SW 1271 (cell line): Measurements from ENCODE around the gene CXCL3.

Source experiments
- DNase-seq, 2 experiments: peaks; one replicate each; lab custom pipeline; 2025; lab: John Stamatoyannopoulos, UW

CXCL3 gene

GRCh38 chr4:74055498-74055897 lies 17.0 kb upstream of the CXCL3 start:
- no peak for DNase-seq

DNA sequence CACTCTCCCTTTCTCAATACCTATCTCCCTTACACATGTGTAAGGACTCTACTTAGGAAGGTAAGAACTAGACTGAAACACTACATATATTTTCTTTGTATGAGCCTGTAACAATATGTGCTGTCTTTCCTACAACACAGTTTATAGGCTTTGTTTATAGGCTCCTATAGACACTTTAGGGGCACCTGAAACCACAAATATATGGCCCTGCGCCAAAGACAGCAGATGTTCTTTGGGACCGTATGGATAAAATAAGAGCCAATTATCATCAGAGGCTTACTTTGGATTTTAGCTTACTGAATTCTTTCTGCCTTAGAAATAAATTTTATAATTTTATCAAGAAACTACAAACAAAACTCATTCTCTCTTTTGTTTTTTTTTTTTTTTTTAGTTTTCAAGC lies 16.6 kb upstream of the CXCL3 start:
- DNase-seq = no peak

GRCh38 chr4:74054483-74055047 lies 16.1 kb upstream of the CXCL3 start:
- no peak for DNase-seq

- no peak for DNase-seq
Measured at GRCh38 chr4:74047152-74047551, 8.7 kb upstream of the CXCL3 start.

DNA sequence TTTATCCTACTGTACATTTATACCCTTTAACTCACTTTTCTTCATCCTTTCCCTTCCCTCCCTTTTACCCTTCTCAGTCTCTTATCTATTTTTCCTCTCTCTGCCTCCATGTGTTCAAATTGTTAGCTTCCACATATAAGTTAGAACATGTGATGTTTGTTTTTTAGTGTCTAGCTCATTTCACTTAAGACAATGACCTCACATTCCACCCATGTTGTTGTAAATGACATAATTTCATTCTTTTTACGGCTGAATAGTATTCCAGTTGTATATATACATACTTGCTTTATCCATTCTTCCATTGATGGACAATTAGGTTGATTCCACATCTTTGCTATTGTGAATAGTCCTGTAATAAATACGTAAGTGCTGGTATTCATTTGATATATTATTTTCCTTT lies 7.3 kb upstream of the CXCL3 start:
- no peak for DNase-seq

GRCh38 chr4:74045247-74045646 lies 6.8 kb upstream of the CXCL3 start:
- no peak for DNase-seq

- peak in 1 of 2 experiments; percentile 14 for DNase-seq
Measured at GRCh38 chr4:74044677-74045076, 6.2 kb upstream of the CXCL3 start.

GRCh38 chr4:74042681-74043080 lies 4.2 kb upstream of the CXCL3 start:
- DNase-seq = no peak

GRCh38 chr4:74041418-74041817 lies 2.9 kb upstream of the CXCL3 start:
- DNase-seq = no peak

GRCh38 chr4:74039315-74039763 lies 850 bp upstream of the CXCL3 start:
- no peak for DNase-seq

- no peak for DNase-seq
Measured at GRCh38 chr4:74038086-74038424, 434 bp downstream of the CXCL3 start.

GRCh38 chr4:74037076-74037955 lies 1.2 kb downstream of the CXCL3 start:
- no peak for DNase-seq

DNA sequence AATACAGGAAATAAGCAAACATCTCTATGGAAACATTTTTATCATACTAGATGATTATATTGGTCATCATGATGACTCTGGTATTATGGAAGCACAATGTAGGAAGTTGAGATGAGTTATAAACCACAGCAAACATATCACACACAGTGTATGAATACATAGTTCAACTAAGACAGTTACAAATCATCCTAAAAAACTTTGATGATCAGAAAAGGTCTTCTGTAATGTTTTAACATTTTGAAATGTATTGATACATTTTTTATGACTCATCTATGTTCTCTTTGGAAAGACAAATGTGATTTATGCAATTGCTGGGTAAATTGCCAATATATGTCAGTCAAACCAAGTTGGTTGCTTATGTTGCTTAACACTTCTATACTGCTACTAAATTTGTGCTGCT lies 4.8 kb downstream of the CXCL3 start:
- DNase-seq = no peak

DNA sequence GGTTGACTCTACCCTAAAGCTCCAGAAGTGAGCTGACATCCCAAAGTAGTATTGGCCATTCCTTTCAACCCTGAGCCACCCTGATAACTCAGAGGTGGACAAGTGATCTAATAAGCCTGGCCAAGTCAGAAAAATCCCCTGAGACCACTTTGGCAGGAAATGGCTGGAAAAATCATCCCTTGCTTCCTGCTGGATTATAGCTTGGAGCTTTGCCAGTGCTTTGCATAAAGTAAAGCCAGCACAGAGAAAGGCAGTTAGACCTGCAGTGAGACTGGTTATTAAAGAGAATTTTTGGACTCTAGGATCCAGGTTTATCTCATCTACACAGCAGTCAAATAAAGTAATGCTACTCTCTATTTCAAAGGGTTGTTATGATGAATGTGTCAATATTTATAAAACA lies 6.4 kb downstream of the CXCL3 start:
- no peak for DNase-seq

DNA sequence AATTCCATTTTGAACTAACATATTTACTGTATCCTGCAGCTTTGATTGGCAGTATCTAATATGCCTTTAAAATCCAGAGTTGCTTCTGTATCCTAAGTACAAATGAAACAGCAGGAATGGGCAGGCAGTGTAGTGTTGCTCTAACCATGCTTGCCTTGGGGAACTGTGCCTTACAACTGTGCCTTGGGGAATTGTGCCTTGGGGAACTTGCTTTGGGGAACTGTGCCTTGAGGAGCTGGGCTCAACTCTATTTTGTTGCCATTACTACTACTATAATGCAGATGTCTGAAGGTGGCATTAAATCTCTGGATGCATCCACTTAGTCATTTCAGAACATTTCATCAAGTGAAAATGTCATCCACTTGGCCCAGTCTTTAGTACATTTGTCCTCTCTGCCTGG lies 6.9 kb downstream of the CXCL3 start:
- DNase-seq = no peak

DNA sequence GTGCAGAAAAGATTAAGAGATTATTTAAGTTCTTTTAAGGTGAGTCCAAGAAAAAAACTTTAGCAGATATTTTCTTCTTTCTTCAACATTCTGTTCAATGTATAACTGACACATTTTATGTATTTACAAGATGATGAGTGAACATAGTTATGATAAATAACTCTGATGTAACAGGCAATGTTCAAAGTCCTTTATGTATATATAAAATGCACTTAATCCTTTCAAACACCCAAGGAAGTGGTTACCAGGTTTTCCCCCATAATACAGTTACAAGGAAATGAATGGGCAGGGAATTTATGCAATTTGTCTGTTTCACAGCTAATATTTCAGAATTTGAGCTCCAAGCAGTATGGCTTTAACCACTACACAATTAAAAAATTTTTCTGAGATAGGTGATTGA lies 8.2 kb downstream of the CXCL3 start:
- DNase-seq = no peak

DNA sequence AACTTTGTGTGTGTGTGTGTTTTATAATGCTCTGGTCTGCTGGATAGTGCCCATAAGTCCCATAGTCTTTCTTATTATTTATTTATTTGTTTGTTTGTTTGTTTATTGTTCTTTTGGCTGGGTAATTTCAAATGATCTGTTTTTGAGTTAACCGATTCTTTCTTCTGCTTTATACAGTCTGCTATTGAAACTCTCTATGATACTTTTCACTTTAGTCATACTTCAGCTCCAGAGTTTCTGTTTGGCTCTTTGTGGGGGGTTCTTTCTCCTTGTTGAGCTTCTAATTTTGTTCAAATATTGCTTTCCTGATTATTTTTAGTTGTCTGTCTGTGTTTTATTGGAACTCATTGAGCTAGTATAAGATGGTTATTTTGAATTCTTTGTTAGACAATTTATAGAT lies 10.0 kb downstream of the CXCL3 start:
- no peak for DNase-seq

DNA sequence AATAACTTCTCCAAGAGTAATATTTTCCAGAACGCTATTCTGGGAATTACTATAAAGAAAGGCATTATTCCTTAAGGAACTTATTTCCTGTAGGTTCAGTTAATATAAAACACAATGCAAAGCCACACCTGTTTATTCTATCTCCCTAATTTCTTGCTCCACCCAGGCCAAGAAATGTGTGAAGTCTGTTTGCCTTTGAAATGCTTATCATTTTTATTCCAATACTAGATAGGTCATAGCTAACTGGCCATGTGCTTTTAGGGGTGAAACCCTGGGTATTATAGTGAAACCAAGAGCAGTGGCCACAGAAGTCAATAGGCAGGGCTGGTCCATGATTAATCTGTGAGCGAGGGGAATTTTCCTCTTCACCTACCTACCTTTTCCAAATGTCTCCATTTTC lies 14.8 kb downstream of the CXCL3 start:
- DNase-seq = no peak

GRCh38 chr4:74021601-74022000 lies 16.9 kb downstream of the CXCL3 start:
- DNase-seq = no peak

- no peak for DNase-seq
Measured at GRCh38 chr4:74018771-74019170, 19.7 kb downstream of the CXCL3 start.

- DNase-seq = no peak
Measured at GRCh38 chr4:74018116-74018515, 20.4 kb downstream of the CXCL3 start.

- DNase-seq = no peak
Measured at GRCh38 chr4:74016068-74016467, 22.4 kb downstream of the CXCL3 start.

DNA sequence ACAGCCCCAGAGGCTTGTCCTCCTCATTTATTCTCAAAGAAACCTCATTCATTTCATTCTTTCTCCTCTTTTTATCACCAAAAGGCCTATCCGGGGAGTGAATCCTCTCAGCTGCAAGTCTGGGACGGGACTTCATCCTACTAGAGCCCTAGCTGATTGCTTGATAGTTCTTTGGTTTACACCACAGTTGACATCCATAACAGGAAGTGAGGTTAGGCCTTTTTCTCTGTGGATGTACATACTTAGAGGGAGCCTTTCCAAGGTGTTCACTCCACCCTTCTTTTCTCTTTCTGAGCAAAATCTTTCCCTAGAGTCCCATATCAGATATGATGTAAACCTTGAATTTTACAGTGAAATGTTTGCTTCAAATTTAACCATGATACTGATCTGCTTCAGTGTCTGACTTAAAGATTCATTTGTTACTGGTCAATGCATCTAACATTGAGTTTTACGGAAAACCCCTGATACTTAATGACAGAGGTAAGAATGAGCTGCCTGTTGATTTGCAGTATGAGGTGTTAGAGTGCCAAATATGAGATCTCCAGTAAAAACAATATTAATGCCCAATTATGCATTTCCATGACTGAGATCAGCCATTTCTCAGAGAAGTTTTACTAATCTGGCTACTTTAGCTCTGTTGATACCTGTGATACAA lies 23.2 kb downstream of the CXCL3 start:
- DNase-seq = no peak
